Measurements from ENCODE around the gene HMGN1. TPM values are rescaled to one million over a fixed set of nuclear protein-coding genes. Genes with fewer than 3 reads are reported as not detected.
A peak's percentile ranks its signal among the peaks of the same experiment; 100 is the strongest.

Gene HMGN1
- total RNA-seq, 1 donor from 2014 or later, result 191 TPM

- DNase-seq (ENCODE audit: low spot score), result no peak
Observed at GRCh38 chr21:39367783-39368182, 18.9 kb upstream of the HMGN1 start.

- DNase-seq (ENCODE audit: low spot score), result no peak
Observed at GRCh38 chr21:39366563-39366962, 17.7 kb upstream of the HMGN1 start.

GRCh38 chr21:39364949-39365348, 16.1 kb upstream of the HMGN1 start:
- no peak for DNase-seq (ENCODE audit: low spot score)

DNA sequence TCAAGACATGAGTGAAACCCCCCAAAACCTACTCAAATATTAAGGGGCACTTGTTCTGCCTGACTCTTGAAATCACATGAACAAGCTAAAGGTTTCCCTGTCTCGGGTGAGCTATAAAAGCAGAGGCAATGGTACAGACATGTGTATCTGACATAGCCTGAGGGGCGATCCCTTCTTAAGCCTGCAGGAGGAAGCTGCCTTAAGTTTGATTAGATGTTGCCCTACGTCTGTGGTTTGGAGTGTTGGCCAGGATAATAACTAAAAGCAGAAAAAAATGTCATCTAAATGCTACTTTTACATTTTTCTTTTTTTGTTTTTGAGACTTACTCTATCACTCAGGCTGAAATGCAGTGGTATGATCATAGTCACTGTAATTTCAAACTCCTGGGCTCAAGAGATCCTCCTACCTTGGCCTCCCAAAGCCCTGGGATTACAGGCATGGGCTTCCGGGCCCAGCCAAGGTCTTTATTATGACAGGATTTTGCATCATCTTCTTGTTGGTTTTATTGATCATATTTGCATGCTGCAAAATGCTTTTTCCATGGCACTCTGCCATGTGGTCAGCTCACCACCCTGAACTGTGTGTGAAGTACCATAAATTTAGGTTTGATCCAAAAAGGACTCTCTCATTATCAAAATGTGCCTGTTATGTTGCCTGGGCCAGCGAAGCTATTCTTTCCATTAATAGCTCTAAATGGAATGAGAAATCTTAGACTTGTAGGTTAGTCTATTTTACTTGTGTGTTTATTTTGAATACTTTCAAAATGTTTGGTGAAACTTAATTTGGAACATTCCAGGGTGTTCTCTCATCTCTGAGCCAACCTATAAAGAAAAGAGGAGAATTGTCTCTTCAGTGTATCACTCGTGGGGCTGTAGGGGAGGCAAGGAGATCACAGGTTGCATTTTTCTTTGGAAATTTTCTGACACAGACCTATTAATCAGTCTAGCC, 15.0 kb upstream of the HMGN1 start:
- DNase-seq (ENCODE audit: low spot score), result no peak

DNA sequence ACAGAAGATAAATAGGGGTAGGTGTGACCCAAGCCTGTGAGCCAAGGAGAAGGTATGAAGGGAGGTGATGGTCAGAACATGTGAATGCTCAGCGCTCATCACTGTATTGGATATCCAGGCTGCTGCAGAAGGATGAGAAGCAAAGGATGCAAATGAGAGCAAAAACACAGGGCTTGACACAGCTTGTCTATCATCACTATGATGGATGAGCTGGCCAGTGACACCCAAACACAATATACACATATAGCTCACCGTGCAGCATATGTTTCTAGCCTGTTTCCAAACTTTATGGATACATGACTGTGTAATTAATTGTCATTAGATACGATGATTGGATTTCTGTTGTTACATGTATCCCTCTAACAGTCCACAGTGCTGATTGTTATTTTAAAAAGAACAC, 13.8 kb upstream of the HMGN1 start:
- no peak for DNase-seq (ENCODE audit: low spot score)

GRCh38 chr21:39359382-39359781, 10.5 kb upstream of the HMGN1 start:
- DNase-seq (ENCODE audit: low spot score), result no peak

GRCh38 chr21:39353295-39353694, 4.4 kb upstream of the HMGN1 start:
- no peak for DNase-seq (ENCODE audit: low spot score)

DNA sequence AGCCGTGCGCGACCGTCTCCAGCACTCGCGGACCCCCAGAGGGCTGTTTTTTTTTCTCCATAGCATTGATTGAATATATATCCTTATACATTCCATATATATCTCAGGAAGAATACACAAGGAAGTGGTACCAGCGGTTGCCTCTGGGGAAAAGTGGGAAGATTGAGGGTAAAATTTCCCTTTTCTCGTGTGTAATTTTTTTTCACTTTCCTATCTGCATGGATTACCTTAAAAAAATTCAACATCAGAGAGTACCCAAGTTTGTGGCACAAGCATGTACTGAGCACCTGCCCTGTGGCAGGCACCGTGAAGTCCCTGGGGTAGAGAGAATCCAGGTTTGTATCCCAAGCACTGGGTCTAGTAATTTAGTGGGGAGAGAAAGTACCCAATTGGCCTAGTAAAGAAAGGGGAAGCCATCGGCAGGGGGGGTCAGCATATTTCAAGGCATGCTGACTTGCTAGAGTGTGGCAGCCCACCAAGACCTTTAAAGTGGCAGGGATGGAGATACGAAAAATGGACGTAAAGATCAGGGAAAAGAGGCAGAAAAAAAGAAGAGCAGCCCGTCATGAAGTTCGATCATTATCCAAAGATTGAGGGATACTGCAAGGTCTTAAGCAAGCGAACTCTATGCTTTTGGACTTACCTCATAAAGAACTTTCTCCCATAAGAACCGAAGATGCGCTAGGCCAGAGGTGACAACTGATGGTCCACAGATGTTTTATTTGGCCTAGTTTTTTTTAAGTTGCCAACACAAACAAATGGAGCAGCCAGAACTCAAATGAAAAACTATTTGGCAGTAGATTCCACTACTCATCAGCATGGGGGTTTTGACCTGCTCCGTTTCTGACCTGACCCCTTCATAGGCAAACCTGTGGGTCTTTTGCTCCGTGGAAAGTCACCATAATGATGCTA, 1.5 kb upstream of the HMGN1 start:
- no peak for DNase-seq (ENCODE audit: low spot score)

GRCh38 chr21:39349211-39350093, 564 bp upstream of the HMGN1 start:
- DNase-seq (ENCODE audit: low spot score), result peak; percentile 98

DNA sequence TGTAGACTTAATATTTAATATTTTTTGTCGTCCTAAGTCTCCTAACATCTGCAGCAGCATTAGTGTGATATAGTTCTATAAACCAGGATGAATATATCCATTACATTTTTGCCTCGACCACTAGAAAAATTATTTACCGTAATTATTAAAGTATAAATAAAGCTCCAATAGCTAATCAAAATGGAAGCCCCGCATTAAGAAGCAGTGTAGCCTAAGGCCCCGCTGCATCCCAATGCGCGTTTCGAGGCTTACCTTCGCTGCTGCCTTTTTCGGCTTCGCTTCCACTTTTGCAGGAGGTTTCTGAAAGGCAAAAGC, 891 bp downstream of the HMGN1 start:
- DNase-seq (ENCODE audit: low spot score), result peak; percentile 12

GRCh38 chr21:39347537-39347936, 1.4 kb downstream of the HMGN1 start:
- no peak for DNase-seq (ENCODE audit: low spot score)

DNA sequence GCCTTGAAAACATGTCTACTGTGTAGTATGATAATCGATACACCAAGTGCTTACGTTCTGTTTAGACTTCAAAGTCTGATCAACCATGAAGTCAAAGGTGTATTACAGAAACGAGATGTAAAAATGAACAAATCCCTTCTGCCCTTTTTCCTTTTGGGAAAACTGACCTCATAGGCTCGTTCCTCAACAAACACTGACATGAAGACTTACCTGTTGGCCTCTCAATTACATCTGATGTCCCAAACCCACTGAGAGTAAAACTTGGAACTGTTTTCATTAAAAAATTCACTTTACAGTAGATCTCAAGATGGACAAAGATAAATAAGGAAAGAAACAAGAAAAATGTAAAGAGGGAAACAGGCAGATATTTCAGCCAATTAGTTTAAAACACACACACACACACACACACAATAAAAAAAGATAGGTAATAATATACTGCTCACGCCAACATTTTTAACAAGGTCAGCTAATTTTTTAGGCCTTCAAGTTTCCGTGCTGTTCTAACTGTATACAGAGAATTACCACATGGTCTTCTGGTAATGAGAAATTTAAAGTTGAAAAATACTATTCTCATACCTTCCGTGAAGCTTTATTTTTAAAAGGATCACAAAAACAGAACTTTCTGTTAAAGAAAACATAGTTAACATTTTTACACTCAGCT, 2.1 kb downstream of the HMGN1 start:
- no peak for DNase-seq (ENCODE audit: low spot score)

DNA sequence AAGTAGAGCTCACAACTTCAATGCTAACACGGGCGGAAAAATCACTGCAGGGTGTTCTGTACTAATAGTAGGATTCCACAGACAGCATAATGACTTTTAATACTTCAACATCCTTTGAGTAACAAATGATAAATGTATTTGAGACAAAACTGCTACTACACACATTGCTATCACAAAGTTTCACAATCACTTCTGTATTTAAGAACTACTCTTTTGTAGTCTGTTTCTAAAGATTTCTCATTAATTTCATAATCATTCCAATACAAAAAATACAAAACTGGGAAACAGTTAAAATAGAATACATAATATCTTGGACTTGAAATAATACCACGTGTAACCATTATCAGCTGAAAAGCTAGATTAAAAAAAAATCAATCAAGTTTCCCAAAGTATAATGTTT, 2.7 kb downstream of the HMGN1 start:
- no peak for DNase-seq (ENCODE audit: low spot score)

DNA sequence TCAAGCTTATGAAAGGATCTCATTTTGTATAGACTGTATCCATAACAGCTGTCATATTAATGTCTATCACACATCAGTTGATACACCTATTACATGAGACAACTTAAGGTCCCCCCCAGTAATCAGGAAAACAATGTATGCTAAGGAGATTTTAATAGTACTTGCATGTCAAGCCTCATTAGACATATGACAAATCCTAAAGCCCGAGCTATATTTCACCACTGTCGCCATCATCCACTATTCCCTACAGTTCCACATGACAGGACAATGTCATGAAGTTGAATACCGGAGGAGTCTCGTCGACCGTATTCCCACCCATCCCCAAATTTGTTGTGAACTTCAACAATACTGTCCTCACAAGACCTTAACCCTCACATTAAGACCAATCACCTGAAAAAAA, 3.4 kb downstream of the HMGN1 start:
- DNase-seq (ENCODE audit: low spot score), result no peak

GRCh38 chr21:39344848-39345247, 4.0 kb downstream of the HMGN1 start:
- no peak for DNase-seq (ENCODE audit: low spot score)

DNA sequence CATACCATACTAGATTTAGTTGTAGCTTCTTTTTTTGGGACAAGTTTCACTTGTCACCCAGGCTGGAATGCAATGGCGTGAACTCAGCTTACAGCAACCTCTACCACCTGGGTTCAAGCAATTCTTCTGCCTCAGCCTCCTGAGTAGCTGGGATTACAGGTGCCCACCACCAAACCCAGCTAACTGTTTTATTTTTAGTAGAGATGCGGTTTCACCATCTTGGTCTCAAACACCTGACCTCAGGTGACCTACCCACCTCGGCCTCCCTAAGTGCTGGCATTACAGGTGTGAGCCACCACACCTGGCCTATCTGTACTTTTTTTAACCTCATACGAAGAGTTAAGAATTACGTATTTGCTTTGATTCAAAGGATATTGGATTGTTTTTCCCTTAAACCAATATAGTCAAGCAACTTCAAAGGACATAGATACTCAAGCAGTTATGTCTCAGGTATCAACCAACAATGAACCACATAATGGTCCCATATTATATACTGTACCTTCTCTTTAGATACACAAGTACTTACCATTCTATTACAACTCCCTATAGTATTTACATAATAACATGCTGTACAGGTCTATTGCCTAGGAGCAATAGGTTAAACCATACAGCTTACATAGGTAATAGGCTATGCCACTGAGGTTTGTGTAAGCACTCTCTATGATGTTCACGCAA, 7.5 kb downstream of the HMGN1 start:
- DNase-seq (ENCODE audit: low spot score), result no peak

DNA sequence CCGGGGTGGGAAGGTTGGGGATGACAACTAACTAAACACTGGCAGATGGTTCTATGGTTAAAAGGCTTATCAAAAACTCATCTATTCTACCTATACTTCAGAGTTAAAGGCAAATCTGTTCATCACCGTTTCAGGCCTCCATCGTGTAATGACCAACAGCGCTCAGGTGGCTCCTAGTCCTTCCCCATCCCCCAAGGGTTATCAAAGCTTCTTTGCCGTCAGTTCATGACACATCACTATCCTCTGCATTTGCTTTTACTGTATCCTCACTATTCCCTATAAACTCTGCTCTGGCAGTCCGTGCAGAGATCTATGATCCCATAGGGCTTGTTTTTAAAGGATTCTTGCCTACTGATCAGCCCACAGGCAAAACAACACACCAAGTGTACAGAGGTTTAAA, 8.2 kb downstream of the HMGN1 start:
- no peak for DNase-seq (ENCODE audit: low spot score)

- DNase-seq (ENCODE audit: low spot score), result no peak
Observed at GRCh38 chr21:39339231-39339630, 9.7 kb downstream of the HMGN1 start.

- no peak for DNase-seq (ENCODE audit: low spot score)
Observed at GRCh38 chr21:39336457-39337008, 12.4 kb downstream of the HMGN1 start.

- DNase-seq (ENCODE audit: low spot score), result no peak
Observed at GRCh38 chr21:39334611-39335010, 14.3 kb downstream of the HMGN1 start.

Measured in mucosa of gallbladder (tissue), 1 donor.